Measurements from ENCODE around the gene LITAFD. TPM values are rescaled to one million over a fixed set of nuclear protein-coding genes. Genes with fewer than 3 reads are reported as not detected.
A peak's percentile ranks its signal among the peaks of the same experiment; 100 is the strongest.

The LITAFD gene
- total RNA-seq, 2 experiments from 2014 or later = not detected

DNA sequence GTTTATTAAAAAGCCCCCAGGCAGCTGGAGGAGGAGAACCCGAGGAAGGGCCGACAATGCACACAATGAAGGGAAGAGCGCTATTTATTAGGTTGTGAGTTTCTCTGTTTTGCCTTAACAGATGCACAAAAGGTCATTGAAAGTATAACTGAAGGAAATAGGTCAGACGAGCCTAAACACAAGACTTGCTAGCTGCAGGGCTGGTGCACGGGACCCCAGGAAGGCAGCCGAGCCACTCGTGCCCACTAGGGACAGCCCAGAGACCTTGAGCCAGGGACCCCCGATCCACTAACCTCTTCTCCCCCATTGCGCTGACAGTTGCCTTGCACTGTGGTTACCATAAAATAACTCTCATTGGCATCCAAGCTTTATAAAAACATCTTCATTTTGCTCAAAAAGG lies 11.3 kb downstream of the LITAFD start:
- Mint-ChIP-seq H3K36me3 (peaks cover 32% of the 10 kb centered on the region), H3K27me3 (no peaks in the 10 kb centered on the region), H3K4me1 (peaks cover 3% of the 10 kb centered on the region), H3K27ac (peak overlapping the region; percentile 5), H3K9me3 (no peaks in the 10 kb centered on the region), H3K4me3 (no peak overlapping the region)
- DNase-seq = no peak

DNA sequence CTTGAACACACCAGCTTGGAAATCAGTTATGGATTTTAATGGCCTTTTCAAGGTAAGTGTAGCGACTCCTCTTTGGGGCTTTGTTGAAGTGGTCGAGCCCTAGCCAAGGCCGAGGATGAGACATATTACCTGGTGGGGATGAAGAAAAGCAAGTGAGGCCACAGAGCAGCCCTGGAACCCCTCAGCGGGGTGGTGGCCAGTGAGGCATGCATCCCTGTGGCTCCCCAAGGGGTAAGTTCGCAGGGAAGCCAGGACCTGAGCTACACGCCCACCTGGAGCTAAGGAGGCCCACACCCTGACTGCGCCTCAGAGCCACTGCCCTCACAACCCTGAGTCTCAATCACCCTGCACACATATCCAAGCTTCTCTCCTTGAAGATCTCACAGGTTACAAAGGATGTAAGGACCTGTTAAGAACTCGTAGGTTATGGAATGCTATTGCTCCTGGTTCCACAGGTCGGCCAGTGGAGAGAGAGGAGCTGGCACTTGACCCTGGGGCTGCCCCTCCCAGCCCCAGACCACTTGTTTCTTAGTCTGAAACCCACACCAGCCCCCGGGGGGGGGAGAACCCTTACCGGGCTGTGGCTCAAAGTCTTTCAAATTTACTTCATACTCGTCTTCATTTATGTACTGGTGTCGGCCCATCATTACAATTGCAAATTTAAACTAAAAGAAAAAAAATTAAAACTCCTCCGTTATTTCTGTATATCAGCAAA lies 12.0 kb downstream of the LITAFD start:
- Mint-ChIP-seq H3K4me1 (peaks cover 3% of the 10 kb centered on the region), H3K27me3 (no peaks in the 10 kb centered on the region), H3K27ac (no peak overlapping the region), H3K36me3 (peaks cover 39% of the 10 kb centered on the region), H3K4me3 (no peak overlapping the region), H3K9me3 (no peaks in the 10 kb centered on the region)
- no peak for DNase-seq

DNA sequence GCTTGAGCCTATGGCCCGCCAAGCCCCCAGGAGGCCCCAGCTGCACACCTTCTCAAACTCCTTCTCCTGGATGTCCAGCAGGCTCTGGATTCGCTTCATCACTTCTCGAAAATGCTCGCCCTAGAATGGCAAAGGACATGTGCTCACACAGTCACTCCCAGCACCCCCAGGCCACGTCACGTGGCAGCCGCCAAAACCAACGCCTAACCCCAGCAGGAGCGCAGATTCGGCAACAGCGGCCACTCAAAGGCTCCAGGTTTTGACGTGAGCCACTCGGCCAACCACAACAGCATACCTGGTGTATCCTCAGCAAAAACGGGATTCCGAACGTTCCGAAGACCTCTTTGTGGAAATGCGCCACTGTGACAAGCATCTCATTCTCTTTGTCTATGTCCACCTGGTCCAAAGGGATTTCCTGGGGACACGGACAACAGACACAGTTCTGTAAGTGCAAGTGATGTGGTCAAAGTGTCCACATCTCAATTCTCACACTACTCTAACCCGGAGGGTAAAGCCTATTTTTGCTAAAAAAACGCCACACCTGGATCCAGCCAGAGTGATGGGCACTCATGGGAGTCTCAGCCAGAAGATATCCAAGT lies 12.7 kb downstream of the LITAFD start:
- H3K4me3 Mint-ChIP-seq = no peak overlapping the region
- no peaks in the 10 kb centered on the region for H3K27me3 Mint-ChIP-seq
- H3K27ac Mint-ChIP-seq = no peak overlapping the region
- H3K9me3 Mint-ChIP-seq = no peaks in the 10 kb centered on the region
- H3K36me3 Mint-ChIP-seq = peaks cover 39% of the 10 kb centered on the region
- DNase-seq = no peak
- H3K4me1 Mint-ChIP-seq = peaks cover 3% of the 10 kb centered on the region

DNA sequence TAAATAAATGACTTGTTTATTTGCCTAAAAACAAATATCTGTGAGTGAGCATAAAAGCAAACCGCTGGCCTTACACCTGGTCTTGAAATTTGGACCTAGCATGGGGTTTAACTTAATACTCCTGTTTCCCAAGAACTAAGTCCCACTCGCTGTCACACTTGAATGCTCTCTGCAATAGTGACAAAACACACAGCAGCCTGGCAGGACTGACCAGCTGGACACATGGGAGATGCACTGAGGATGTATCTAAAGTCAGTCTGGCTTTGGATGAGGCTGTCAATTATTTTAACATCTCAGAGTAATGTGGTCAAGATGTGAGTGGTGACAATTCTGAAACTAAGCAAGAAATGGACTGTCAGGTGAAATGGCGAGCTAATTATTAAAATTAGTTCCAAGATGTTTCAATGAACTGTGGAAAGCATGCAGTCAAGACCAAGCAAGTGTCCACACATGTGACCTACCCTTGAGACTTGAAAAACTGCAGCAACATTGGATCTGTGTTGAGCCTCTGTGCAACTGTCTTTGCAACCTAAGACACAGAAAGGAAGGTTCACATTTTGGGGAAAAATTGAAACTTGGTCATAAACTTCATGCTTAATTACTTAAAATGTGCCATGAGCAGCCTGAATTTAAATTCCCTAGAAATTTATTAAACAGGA lies 16.6 kb downstream of the LITAFD start:
- no peaks in the 10 kb centered on the region for H3K4me1 Mint-ChIP-seq
- DNase-seq = no peak
- no peak overlapping the region for H3K4me3 Mint-ChIP-seq
- peak overlapping the region; percentile 25 for H3K27ac Mint-ChIP-seq
- H3K27me3 Mint-ChIP-seq = no peaks in the 10 kb centered on the region
- peaks cover 39% of the 10 kb centered on the region for H3K36me3 Mint-ChIP-seq
- H3K9me3 Mint-ChIP-seq = no peaks in the 10 kb centered on the region

DNA sequence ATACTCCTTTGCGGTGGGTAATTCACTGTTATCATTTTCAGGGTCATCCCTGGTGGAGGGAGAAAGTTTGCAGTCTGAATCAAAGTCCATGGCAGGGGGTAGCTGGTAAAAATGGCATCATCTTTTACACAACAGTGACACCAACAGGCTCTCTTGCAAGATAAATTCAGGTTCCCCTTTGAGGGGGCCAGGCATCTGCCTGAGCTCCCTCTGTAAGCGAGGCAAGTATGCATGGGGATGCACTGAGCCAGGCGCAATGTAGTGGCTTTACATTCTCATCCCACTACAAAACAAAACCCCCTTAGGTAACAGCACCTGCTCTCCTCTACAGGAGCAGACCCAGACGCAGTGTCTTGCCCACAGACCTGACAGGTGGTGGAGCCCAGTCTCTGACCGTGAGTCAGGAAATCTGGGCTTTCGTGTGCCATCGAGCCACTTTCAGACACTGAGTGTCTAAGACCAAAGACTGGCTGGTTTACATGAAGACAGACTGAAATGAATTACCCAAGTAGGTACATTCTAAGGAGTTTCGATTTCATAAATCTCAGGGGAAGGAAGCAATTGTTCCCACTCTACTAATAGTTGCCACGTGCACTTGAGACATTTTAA lies 17.7 kb downstream of the LITAFD start:
- Mint-ChIP-seq H3K4me3 (no peak overlapping the region), H3K4me1 (no peaks in the 10 kb centered on the region), H3K27me3 (no peaks in the 10 kb centered on the region), H3K9me3 (no peaks in the 10 kb centered on the region), H3K27ac (peak overlapping the region; percentile 66), H3K36me3 (peaks cover 36% of the 10 kb centered on the region)
- DNase-seq = no peak

DNA sequence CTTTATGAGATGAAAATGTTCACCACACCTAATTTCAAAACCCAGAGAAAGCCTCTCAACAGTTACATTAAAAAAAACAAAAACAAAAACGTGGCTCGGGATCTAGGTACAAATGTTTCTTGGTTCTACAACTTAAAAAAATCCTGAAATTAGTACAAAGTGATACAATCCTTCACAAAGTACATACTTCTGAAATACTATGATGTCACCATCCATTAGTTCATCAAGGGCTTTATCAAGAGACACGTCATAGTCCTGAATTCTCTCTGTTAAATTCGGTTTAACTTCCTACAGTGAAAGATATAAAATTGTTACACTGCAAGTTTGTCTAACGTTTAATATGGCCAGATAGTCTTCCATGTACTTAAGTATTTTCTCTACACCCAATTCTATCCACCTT lies 18.2 kb downstream of the LITAFD start:
- Mint-ChIP-seq H3K27me3 (no peaks in the 10 kb centered on the region), H3K9me3 (no peaks in the 10 kb centered on the region), H3K27ac (no peak overlapping the region), H3K4me1 (no peaks in the 10 kb centered on the region), H3K4me3 (no peak overlapping the region), H3K36me3 (peaks cover 34% of the 10 kb centered on the region)
- DNase-seq = no peak

DNA sequence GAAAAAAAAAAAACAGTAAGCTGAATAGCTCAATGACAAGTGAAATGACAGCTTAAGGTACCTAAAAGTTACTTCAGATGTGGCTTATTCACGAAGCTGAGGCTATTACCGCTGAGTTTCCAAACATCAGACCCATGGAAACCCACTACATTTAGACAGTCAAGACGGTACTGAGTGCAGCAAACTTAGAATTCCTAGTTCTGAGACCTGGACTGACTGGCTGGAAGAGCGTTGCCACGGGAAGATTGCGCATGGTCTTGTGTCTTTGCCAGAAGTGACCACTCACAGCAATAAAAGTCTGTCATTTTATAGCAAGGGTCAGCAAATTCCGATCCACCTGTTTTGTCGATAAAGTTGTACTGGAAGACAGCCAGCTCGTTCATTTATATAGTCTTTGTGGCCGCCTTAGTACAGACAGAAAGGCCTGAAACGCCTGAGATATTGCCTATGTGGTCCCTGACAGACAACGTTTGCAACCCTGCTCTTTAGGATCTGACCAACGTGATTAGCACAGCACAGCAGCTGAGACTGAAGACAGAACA lies 19.2 kb downstream of the LITAFD start:
- Mint-ChIP-seq H3K36me3 (peaks cover 39% of the 10 kb centered on the region), H3K4me1 (peaks cover 6% of the 10 kb centered on the region), H3K9me3 (no peaks in the 10 kb centered on the region), H3K4me3 (no peak overlapping the region), H3K27me3 (no peaks in the 10 kb centered on the region), H3K27ac (no peak overlapping the region)
- no peak for DNase-seq

DNA sequence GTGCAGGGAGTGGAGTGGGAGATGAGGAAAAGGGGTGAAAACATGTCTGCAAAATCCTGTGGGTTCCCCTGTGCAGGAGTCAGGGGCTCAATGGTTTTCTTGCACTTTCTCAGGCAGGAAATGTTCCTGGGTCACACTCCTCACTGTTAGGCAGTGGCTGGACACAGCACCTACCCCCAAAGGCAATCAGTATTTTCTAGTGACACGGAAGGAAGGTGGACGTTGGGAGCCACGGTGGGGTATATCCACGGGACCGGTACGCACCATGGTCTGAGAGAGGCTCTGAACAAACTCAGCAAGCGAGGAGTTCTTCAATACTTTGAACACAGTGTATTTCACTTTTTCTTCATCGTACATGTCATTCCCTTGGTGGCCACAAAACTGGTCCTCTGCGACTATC lies 20.9 kb downstream of the LITAFD start:
- Mint-ChIP-seq H3K36me3 (peaks cover 39% of the 10 kb centered on the region), H3K27me3 (no peaks in the 10 kb centered on the region), H3K9me3 (no peaks in the 10 kb centered on the region), H3K4me3 (no peak overlapping the region), H3K27ac (peak overlapping the region; percentile 47), H3K4me1 (peaks cover 13% of the 10 kb centered on the region)
- DNase-seq = no peak

DNA sequence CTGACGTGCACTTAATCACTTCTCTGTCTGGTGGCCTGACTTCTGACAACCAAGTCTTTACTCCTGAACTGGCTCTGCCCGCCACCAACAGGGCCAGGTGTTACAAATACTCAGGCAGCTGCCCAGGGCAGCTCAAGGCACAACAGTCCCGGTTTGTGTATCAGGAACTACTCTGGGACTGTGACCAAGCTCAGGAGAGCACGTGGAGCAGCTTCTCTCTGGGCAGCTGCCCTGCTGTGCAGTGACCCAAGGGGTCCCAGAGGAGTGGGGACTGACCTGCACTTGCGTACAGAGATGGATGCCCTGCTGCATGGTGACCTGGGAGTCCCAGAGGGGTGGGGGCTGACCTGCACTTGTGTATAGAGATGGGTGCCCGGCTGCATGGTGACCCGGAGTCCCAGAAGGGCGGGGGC lies 21.9 kb downstream of the LITAFD start:
- Mint-ChIP-seq H3K9me3 (no peaks in the 10 kb centered on the region), H3K27me3 (no peaks in the 10 kb centered on the region), H3K4me3 (no peak overlapping the region), H3K4me1 (peaks cover 16% of the 10 kb centered on the region), H3K36me3 (peaks cover 34% of the 10 kb centered on the region), H3K27ac (no peak overlapping the region)
- DNase-seq = no peak

DNA sequence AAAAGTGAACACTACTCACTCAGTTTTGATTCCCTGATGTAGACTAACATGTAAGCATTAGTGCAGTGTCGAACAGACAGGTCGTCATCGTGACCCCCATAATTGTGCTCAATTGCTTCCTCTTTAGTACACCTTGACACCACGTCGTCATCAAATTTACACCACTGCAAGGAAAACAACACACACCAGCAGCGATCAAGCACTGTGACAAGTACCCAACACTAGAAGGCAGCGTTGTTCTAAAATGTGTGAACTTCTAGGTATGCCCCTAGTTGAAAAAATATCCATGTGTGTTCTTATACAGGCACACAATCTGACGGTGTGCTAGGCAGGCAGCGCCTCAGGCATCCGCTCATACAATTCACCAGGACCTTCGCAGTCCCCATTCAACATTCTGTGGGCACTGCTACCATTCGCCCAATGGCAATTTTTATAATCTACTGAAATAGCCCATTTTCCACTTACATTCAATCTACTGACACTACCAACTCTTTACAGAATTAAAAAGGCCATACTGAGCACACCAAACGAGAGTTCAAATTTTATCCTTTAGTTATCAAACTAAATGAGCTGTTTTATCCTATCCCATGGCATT lies 23.1 kb downstream of the LITAFD start:
- no peak overlapping the region for H3K27ac Mint-ChIP-seq

DNA sequence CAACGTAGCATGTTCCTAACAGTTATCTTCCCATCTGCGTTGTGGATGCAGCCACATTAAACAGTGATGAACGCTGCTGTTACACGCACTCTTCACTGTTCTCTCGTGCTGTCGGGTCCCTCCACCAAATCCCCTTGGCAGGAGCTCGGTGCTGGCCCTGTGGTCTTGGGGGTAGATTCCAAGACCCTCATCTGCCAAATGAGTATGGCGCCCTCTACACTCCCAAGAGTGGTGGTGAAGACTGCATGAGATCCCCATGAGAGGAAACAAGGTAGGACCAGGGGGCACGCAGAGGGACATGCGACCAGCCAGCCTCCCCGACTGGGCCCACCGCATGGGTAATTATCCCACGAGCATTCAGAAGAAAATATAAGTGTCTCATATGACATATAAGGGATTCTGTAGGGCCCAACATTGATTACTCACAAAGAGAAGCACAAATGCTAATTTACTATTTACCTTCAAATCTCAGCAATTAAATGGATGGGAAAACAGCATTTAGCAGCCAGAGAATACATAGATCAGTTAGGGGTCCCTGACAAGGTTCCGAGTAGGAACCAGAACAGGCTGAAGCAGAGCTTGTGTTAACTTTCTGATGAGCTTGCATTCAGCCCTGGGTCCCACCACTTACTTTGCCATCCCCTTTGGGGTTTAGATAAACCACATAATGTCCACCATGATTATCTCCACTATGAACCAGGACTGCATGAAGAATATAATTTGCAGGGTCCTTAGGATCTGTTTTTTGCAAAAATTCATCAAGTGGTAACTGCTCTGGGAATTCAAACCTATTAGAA lies 23.8 kb downstream of the LITAFD start:
- Mint-ChIP-seq H3K4me1 (peaks cover 26% of the 10 kb centered on the region), H3K36me3 (peaks cover 31% of the 10 kb centered on the region), H3K9me3 (no peaks in the 10 kb centered on the region), H3K27ac (no peak overlapping the region), H3K27me3 (no peaks in the 10 kb centered on the region), H3K4me3 (no peak overlapping the region)
- DNase-seq = no peak

More for the DNA sequence above, 23.1 kb downstream of the LITAFD start:
- no peak overlapping the region for H3K4me3 Mint-ChIP-seq
- peaks cover 31% of the 10 kb centered on the region for H3K36me3 Mint-ChIP-seq
- no peaks in the 10 kb centered on the region for H3K27me3 Mint-ChIP-seq
- DNase-seq = no peak
- H3K4me1 Mint-ChIP-seq = peaks cover 20% of the 10 kb centered on the region
- H3K9me3 Mint-ChIP-seq = no peaks in the 10 kb centered on the region

DNA sequence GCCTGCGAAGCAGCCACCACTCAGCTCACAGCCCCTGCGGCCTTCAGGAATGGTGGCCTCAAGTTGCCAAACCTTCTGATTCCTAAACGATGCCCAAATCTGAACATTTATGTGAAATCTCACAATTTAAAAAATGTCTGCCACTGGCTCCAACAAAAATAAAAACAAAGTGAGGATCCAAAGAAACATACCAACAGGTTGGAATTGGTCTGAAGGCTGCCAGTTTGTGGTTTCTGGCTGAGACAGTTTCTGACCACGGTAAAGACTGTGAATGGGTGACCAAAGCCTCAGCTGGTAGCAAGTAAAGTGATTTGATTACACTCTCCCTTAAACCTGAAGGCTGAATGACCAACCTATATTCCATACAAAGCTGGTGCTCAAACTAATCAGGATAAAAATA lies 24.9 kb downstream of the LITAFD start:
- Mint-ChIP-seq H3K36me3 (peaks cover 31% of the 10 kb centered on the region), H3K4me1 (peaks cover 27% of the 10 kb centered on the region), H3K4me3 (no peak overlapping the region), H3K27me3 (no peaks in the 10 kb centered on the region), H3K9me3 (no peaks in the 10 kb centered on the region), H3K27ac (peak overlapping the region; percentile 20)
- DNase-seq = no peak

DNA sequence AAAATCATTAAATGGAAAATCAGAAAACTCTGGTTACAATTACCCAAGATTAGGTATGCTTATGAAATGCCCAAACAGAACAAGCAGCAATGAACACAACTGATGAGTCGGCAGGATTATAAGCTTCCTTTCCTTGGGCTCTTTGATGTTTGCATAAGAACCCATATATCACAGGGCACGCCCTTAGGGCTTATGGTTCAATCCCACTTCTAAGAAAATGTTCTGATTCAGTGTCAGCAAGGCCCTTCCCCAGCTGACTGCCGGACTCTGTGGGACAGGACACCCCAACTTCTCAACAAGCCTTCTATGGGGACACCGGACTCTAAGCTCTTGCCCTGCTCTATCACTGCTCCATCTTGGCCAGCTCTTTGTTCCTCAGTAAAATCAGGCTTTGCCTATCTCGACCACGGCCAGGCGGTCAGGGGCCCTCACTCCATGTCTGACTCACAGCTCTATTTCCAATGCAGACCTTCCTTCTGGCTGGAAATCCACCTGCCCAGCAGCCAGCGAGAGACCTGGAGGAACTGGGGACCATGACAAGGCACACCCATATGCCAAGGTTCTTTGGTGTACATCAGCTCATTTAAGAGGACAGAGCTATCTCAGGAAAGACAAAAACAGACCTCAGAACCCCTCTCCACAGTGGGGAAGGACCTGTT lies 26.8 kb downstream of the LITAFD start:
- Mint-ChIP-seq H3K9me3 (no peaks in the 10 kb centered on the region), H3K4me1 (peaks cover 33% of the 10 kb centered on the region), H3K27me3 (no peaks in the 10 kb centered on the region), H3K36me3 (peaks cover 30% of the 10 kb centered on the region), H3K27ac (peak overlapping the region; percentile 30), H3K4me3 (no peak overlapping the region)
- no peak for DNase-seq

DNA sequence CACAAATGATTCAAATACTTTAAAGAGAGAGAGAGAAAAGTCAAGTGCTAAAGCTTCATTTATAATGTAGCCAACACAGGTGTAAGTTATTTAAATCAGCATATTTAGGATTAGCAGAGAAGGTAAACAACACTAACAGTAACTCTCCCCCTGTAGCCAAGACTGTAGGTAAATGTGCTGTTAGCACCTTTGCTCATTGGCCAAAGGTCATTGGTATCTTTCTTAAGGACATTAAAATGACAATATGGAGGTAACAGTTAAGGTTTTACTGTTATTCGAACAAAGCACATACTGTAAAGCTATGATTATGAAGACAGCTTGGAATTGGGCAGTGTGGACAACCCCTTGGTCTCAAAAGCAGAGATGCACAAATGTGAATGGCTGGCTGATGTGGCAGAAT lies 28.7 kb downstream of the LITAFD start:
- no peaks in the 10 kb centered on the region for H3K9me3 Mint-ChIP-seq
- H3K36me3 Mint-ChIP-seq = peaks cover 35% of the 10 kb centered on the region
- H3K27me3 Mint-ChIP-seq = no peaks in the 10 kb centered on the region
- no peak for DNase-seq
- H3K4me3 Mint-ChIP-seq = no peak overlapping the region
- H3K27ac Mint-ChIP-seq = peak overlapping the region; percentile 9
- peaks cover 34% of the 10 kb centered on the region for H3K4me1 Mint-ChIP-seq

All from activated naive CD8-positive, alpha-beta T cell treated with anti-CD3 and anti-CD28 coated beads for 36 hours (primary cell).